ENCODE measurements around the gene EPB42. TPM values are rescaled to one million over a fixed set of nuclear protein-coding genes. Genes with fewer than 3 reads are reported as not detected.

Gene EPB42
- total RNA-seq (2021), result not detected in 2 replicates
- long read RNA-seq, result 0 reads

DNA sequence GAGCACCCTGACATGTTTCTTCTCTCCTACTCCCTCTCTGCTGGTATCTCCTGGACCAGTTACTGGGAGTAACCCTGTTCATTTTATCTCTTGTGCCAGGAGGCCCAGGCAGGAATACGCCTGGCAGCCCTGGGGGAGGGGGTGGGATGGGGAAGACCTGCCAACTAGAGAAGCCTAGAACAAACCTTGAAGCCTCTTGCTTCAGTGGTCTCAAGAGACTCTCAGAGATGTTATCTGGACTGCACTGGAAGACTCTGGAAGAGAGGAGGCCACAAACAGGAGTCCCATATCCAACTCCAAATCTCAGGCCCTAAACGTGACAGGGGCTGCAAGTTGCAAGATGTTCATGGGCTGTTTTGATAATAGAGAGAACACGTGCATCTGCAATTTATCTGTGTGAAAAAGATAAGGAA lies at the start of gene EPB42:
EPB42 (minus strand) TSS at position 28 of the 413 bp plus-strand sequence. CDS start 193 bp downstream, outside the sequence.
- no peak within 1 kb of the TSS for H3K56ac ChIP-seq (ENCODE audit: insufficient read length, low read depth, low read length)
- H2BK5ac ChIP-seq (ENCODE audit: insufficient read length, low read length), result no peak within 1 kb of the TSS
- H2BK12ac ChIP-seq (ENCODE audit: insufficient read length, low read depth, low read length), result no peak within 1 kb of the TSS
- H3K27me3 ChIP-seq (ENCODE audit: insufficient read depth, low read length), result no peaks in the 10 kb centered on the region
- no peak within 1 kb of the TSS for H3K9ac ChIP-seq (ENCODE audit: extremely low read depth, insufficient read length, low read length)
- H3K27me3 Mint-ChIP-seq (ENCODE audit: low read depth), result peaks cover 1% of the 10 kb centered on the region; the same call in 1 of the 2 replicates
- H3K4me1 ChIP-seq (ENCODE audit: insufficient read depth, low read length), result no peaks in the 10 kb centered on the region
- no peak for DNase-seq
- TF ChIP-seq, protein P1, sequence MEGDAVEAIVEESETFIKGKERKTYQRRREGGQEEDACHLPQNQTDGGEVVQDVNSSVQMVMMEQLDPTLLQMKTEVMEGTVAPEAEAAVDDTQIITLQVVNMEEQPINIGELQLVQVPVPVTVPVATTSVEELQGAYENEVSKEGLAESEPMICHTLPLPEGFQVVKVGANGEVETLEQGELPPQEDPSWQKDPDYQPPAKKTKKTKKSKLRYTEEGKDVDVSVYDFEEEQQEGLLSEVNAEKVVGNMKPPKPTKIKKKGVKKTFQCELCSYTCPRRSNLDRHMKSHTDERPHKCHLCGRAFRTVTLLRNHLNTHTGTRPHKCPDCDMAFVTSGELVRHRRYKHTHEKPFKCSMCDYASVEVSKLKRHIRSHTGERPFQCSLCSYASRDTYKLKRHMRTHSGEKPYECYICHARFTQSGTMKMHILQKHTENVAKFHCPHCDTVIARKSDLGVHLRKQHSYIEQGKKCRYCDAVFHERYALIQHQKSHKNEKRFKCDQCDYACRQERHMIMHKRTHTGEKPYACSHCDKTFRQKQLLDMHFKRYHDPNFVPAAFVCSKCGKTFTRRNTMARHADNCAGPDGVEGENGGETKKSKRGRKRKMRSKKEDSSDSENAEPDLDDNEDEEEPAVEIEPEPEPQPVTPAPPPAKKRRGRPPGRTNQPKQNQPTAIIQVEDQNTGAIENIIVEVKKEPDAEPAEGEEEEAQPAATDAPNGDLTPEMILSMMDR (conservative IDR thresholded peaks at IDR 0.05), result no peak
- H2AK5ac ChIP-seq (ENCODE audit: insufficient read length, low read length), result no peak within 1 kb of the TSS
- H3K23me2 ChIP-seq (ENCODE audit: insufficient read length, low read depth, low read length, poor library complexity, severe bottlenecking), result no peaks in the 10 kb centered on the region
- peaks cover 5 to 9% of the 10 kb centered on the region in 2 experiments for H3K4me1 Mint-ChIP-seq
- H3K36me3 Mint-ChIP-seq (ENCODE audit: insufficient read depth in 1 of 3, low read depth in 3 of 3), result no peaks in the 10 kb centered on the region
- no peak within 1 kb of the TSS for H2BK120ac ChIP-seq (ENCODE audit: low read depth, low read length, poor library complexity, severe bottlenecking)
- no peak within 1 kb of the TSS for H3K4me3 Mint-ChIP-seq
- no peak within 1 kb of the TSS for H3K23ac ChIP-seq (ENCODE audit: insufficient read length, low read depth, low read length)
- H4K91ac ChIP-seq (ENCODE audit: insufficient read length, low read depth, low read length), result no peak within 1 kb of the TSS
- H2BK15ac ChIP-seq (ENCODE audit: low read depth, low read length), result no peak within 1 kb of the TSS
- H3K79me1 ChIP-seq (ENCODE audit: insufficient read depth, low read depth, low read length, poor library complexity, severe bottlenecking), result no peaks in the 10 kb centered on the region
- H3K18ac ChIP-seq (ENCODE audit: insufficient read length, low read depth, low read length), result no peak within 1 kb of the TSS
- no peaks in the 10 kb centered on the region for H3K9me3 Mint-ChIP-seq
- H3K9me3 ChIP-seq (ENCODE audit: control insufficient read depth, low read depth, low read length), result no peaks in the 10 kb centered on the region
- no peak within 1 kb of the TSS for H2BK20ac ChIP-seq (ENCODE audit: low read depth, low read length, poor library complexity, severe bottlenecking)
- WGBS (ENCODE audit: extremely low coverage, insufficient read length, low lambda C conversion rate), result no CpG with 5 or more reads among the region's 3 CpGs
- no peaks in the 10 kb centered on the region for H4K20me1 ChIP-seq (ENCODE audit: control insufficient read depth, insufficient read depth, insufficient read length)
- no peak within 1 kb of the TSS for H3K27ac ChIP-seq (ENCODE audit: insufficient read length, low read depth, low read length)
- H3K4me2 ChIP-seq (ENCODE audit: insufficient read depth, insufficient read length, low read length), result no peak within 1 kb of the TSS
- H4K8ac ChIP-seq (replicated peaks; ENCODE audit: insufficient read length, low read depth, low read length), result no peak within 1 kb of the TSS
- H3K79me2 ChIP-seq (ENCODE audit: insufficient read depth, low read length), result no peaks in the 10 kb centered on the region
- no peak within 1 kb of the TSS for H3T11ph ChIP-seq (ENCODE audit: low read length)
- no peak within 1 kb of the TSS for H3K4ac ChIP-seq (ENCODE audit: low read depth, low read length)
- H3K14ac ChIP-seq (ENCODE audit: insufficient read depth, low read length), result no peak within 1 kb of the TSS
- no peak within 1 kb of the TSS for H2AFZ ChIP-seq (ENCODE audit: low read length)
- H3K27ac Mint-ChIP-seq, result no peak within 1 kb of the TSS
- H4K5ac ChIP-seq (ENCODE audit: insufficient read length, low read depth, low read length), result no peak within 1 kb of the TSS
